Right lung (tissue), 5 donors: ENCODE results near the gene ACSF3. TPM values are rescaled to one million over a fixed set of nuclear protein-coding genes. Genes with fewer than 3 reads are reported as not detected.

ENCODE experiments used
- DNase-seq, 2 donors: peaks; one replicate each; pipeline ENCODE4 v3.0.0-alpha.2; 2013
- polyA plus RNA-seq, 5 donors: library from polyadenylated mRNA; unstranded; fragments of 120-200 nt; gene quantifications; one replicate each; pipeline versions ENCODE4 v1.2.1 to v1.2.3, GENCODE V29; 2013; ENCODE audit warnings: inconsistent platforms in 1 of 5, low replicate concordance in 1 of 5; ENCODE audit not compliant: insufficient read length in 5 of 5, insufficient read depth in 1 of 5

ACSF3 gene
- polyA plus RNA-seq, 5 donors, result 27.9 to 36.5 (median 33.4) TPM

DNA sequence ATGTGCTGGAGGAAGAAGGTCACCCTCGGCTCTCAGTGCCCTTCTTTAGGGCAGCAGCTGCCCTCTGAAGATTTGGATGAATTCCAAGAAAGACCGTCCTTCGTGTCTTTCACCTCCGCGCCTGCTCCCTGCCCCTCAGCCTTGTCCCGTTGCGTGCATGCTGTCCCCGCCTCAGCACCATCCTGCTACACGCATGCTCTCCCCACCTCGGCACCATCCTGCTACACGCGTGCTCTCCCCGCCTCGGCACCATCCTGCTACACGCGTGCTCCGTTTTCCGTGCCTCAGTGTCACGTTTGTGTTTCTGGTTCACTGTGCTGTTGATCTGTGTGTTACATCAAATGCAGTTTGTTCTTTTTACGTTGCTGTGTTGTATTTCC lies 13.5 kb downstream of the ACSF3 start:
- no peak for DNase-seq

DNA sequence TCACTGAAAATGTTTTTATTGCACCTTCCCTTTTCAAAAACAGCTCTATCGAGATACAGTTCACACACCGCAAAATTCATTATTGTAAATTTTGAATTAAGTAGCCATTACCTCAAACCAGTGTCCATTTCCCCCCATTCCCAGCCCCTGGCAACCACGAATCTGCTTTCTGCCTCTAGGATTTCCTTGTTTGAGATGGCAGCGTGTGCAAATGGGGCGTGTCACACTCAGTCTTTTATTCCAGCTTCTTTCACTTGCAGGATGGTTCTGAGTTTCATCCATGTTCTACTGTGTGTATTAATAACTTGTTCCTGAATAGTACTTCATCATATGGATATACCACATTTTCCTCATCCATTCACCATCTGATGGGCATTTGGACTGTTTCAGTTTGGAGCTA lies 14.8 kb downstream of the ACSF3 start:
- no peak for DNase-seq

DNA sequence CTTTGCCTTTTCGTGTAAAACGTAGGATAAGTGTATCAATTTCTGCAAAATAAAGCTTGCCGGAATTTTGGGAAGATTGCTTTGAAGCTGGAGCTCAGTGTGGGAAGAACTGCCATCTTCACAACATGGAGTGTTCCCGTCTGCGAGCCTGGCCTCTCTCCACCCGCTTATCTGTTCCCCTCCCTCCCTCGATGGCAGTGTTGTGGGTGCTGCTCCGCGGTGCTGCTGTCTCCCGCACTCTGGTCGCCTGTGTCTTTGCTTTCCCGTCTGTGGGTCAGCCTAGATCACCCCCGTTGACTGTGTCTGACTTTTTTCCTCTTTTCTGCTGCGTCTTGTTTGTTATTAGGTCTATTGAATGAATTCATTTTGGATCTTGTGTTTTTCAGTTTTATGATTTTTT lies 17.0 kb downstream of the ACSF3 start:
- DNase-seq, result no peak

DNA sequence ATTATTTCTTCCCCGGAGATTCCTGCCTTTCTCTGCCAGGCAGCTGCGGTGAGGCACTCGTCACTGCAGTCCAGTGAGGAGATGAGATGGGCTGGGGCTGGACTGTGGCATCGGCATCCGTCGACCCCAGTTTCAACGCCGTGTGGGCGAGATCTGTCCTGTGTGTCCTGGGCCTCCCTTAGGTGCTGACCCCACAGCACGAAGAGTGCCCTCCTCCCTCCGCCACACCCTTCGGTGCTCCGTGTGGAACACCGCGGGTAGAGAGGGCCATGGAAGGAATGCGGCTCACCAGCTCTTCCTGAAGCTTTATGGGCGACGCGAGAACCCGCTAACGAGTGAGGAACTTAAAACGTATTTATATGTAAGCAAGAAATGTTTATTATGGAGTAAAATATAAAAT lies 17.6 kb downstream of the ACSF3 start:
- DNase-seq, result no peak

DNA sequence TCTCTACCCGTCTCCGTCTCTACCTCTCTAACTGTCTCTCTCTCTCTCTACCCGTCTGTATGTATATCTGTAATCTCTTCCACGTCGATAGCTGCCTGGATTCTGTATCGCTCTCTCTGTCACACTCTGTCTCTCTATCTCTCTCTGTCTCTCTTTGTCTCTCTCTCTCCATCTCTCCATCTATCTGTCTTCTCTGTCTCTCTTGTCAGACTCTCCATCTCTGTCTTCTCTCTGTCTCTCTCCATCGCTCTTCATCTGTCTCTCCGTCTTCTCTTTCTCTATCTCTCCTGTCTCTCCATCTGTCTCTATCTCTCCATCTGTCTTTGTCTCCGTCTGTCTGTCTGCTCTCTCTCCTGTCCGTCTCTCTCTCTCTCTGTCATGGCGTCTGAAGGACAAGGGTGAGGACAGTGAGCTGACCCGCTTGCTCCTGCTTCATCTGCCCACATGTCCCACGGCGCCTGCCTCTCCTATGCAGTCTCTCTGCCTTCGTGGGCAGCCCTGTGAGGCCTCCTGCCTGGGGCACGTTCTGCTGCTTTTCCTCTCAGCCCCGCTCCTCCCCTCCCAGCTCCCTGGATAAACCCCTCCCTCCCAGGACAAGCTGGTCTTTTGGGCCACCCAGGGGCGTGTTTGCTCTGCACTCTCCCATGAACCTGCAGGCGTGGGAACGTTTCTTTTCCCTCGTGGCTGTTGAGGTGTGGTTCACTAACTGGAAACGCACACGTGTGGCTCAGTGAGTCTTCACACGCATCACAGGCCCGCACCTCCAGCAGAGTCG lies 18.9 kb downstream of the ACSF3 start:
- no peak for DNase-seq

DNA sequence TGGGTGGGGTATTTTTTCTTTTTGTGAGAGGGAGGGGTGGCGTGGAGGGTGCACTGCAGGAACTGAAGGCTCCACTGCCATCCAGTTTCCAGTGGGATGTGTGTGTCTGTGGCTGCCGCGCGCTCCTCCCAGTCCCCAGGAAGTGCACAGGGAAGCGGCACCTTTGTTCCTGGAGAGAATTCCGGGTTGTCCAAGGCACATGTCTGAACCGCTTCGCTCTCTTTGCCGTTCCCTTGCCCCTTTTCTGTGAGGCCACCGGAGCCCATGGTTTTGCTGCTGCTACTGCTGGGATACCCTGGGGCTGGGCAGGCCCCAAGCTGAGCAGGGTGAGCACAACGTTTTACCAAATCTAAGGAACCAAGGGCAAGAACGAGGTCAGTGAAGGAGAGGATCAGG lies 19.5 kb downstream of the ACSF3 start:
- DNase-seq, result no peak

DNA sequence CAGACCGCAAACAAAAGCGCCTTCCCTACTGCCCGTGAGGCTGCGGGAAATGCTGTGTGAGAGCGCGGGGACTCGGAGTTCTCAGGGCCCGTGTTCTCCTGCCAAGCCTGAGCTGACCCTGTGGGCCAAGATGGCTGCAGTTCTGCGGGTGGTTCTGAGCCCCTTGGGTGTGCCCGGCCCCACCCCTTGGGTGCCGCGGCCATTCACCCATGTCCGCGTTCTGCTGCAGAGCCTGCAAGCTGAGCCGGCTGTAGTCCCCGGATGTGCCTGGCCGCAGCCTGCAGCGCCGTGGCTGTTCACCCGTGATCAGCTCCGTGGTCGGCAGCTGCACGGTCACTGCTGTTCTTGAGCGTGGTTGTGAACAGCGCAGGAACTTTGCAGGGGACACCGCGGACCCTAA lies 20.0 kb downstream of the ACSF3 start:
- no peak for DNase-seq

DNA sequence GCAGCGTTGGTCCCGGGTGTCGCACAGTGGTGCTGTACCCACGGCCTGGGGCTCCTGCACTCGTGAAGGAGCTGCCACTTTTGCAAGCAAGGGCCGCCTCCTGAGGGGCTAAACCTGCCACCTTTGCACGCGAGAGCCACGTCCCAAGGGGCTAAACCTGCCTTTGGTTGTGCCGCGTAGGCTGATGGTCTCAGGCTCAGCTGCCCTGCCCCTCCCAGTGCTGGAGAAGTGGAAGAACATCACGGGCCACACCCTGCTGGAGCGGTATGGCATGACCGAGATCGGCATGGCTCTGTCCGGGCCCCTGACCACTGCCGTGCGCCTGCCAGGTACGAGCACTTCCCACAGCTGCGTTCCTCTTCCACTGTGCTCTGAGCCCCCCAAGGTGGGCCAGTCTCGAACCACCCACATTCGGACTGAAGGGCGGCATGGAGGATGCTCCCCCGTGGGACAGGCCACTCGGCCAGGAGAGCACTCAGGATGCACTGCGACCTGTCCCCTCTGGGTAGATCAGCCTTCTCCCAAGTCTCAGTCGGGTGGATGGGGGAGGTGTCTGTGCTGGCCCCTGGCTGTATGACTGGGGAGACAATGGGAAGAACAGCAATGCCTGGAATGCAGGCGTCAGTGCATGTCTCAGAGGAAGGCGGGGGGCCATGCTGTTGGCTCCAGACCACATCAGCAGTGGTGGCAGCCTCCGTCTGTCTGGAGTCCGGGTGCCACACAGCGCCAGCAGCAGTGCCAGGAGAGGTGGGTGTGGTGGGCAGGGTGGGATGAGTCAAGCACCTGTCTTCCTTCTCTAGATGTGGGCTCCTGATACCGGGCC lies 20.7 kb downstream of the ACSF3 start:
- DNase-seq, result no peak

DNA sequence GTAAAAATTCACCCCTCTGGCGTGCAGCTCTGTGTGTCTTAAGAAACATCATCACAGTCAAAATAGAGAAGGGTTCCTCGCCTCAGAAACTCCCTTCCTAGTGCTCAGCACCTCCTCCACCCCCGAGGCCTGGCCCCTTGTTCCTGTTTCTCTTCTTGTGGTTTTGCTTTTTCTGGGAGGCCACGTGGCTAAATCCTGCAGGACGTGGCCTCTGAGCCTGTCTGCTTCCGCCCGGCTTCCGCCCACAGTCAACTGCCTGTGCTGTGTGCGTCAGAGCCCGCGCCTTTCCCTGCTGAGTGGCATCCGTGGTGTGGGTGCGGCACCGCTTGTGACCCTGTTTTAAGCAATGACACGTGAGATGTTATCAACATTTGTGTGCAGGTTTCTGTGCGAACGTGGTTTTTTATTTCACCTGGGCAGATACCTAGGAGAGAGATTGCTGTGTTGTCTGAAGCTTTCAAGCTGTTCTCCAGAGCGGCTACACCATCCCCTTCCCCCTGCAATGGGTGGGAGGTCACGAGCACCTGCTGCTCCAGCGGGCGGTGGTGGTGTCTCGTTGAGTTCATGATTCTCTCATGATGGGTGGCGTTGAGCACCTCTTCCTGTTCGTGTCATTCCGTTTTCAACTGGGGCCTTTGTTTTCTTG lies 21.7 kb downstream of the ACSF3 start:
- no peak for DNase-seq

DNA sequence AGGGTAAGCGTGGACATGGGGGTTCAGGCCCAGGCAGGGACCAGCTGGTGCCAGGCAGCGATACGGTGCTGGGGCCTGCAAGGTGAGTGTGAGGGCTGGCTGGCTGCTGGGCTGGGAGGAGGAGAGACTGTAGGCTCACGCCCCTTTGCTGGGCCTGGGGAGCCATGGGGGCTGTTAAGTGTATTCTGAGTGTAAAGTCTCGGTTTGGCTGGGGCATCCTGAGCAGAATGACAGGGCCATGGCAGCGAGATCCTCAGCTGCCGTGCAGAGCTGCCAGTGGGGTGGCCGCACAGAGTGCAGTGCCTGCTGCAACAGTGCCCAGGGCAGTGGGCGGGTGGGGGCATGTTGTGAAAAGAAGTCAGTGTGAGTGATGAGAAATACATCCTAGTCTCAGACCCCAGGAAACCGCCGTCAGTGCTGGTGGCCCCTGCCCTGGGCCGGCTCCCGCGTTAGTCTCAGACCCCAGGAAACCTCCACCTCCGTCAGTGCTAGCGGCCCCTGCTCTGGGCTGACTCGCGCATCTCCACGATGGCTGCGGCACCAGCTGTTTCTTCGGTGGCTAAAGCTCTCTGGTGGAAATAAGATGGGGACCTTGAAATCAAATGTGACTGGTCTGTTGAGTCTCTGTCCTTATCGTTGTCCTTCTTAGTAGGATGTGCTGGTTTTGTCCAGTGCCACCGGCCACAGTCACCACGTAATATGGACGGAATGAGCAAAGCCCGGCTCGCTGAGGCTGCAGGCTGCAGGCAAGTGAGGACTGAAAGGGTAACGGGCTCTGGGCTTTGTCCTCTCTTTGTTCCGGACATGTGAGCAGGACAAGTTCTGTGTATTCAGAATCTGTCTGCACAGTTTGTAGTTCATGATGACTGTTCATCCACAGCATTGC lies 22.9 kb downstream of the ACSF3 start:
- DNase-seq, result no peak

DNA sequence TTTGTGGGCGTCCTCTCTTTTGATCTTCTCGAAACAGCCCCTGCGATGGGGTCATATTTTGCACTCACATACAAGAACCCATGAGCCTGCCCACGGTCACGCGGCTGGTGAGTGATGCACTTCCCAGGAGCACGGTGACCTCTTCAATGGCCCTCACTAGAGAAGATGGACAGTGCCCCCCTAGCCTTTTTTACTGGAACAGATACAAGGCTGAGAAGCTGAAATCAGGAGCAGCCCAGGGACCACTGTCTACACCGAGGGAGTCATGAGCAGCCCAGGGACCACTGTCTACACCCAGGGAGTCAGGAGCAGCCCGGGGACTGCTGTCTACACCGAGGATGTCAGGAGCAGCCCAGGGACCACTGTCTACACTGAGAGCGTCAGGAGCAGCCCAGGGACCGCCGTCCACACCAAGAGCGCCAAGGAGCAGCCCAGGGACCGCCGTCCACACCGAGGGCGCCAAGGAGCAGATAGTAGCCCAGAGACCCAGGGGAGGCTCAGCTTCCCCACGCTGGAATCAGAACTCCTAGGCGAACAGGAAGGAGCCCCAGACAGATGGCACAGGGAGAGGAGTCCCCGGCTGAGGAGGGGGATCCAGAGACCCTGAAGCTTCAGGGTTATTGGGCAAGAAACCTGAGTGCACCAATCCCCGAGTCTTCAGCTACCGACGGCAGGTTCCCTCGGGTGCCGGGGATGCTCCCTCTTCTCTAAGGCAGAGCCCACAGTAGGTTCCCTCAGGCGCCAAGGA lies 23.7 kb downstream of the ACSF3 start:
- DNase-seq, result no peak

DNA sequence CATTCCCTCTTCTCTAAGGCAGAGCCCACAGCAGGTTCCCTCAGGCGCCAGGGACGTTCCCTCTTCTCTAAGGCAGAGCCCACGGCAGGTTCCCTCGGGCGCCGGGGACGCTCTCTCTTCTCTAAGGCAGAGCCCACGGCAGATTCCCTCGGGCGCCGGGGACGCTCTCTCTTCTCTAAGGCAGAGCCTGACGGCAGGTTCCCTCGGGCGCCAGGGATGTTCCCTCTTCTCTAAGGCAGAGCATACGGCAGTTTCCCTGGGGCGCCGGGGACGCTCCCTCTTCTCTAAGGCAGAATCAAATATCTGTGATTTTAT lies 24.3 kb downstream of the ACSF3 start:
- no peak for DNase-seq

DNA sequence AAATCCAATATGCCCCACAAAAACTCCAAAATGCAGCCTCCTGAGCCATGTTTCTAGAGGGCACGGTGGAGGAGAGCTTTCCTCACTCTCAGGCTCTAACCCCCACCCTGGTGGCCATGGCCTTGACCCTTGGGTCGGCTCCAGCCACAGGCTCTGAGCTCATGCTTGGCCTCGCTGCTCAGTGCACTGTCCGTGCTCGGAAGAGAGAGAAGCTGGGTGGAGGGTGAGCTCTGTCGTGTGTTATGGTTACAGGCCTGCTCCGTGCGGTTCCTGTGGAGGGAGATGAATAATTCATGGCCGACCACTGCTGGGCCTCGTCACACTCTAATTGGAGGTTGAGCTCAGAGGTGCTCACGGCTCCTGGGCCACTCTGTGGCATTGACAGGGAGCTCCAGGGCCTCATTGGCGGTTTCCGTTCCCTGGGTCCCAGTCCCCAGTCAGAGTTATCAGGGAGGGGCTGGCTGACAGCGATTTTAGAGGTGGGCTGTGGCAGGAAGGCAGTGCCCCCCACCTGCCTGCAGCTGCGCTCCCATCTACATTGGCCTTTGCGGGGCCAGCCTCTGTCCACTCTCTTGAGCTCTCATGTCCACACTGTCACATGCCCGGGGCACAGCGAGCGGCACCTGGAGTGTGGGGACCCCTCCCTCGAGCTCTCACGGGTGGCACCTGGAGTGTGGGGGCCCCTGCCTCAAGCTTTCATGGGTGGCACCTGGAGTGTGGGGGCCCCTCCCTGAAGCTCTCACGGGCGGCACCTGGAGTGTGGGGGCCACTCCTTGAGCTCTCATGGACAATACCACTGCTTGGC lies 24.9 kb downstream of the ACSF3 start:
- DNase-seq, result no peak

DNA sequence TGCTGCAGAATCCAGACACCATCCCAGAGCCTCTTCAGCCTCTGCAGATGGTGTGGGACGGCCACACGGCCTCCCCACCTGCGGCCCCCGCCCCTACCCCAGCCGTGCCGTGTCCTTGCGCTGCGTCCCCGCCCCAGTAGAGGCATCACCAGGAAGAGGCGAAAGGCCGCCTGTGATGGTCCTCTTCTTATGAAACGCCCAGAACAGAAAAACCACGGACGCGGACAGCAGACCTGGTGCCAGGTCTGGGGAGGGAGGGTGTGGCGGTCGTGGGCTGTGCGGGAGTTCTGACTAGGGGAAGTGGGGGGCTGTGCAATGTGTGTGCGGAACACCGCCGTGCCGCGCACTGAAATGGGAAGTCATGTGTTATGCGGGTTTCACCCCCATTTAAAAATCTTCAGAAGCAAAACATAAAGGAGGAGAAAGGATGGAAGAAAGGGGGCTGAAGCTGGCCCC lies 25.5 kb downstream of the ACSF3 start:
- DNase-seq, result no peak

DNA sequence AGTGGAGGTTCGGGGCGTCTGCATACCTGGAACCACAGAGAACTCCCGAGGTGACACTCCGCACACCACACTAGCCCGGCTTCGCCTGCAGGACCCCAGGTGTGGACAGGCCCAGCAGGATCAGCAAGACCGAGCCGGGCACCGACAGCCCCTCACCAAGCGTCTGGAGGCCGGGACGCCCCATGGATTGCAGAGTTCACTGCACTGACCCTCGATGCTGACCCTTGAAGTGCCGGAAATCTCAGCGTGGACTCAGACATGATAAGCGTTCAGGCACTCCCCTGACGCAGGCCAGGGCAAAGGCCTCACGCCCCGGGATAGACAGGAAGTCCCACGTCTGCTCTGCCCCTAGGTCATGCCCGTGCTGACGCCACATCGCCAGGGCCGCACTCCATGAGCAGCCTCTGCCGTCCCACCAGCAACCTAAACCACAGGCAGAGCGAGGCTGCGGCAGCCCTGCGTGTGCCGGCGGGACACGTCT lies 26.0 kb downstream of the ACSF3 start:
- DNase-seq, result no peak

DNA sequence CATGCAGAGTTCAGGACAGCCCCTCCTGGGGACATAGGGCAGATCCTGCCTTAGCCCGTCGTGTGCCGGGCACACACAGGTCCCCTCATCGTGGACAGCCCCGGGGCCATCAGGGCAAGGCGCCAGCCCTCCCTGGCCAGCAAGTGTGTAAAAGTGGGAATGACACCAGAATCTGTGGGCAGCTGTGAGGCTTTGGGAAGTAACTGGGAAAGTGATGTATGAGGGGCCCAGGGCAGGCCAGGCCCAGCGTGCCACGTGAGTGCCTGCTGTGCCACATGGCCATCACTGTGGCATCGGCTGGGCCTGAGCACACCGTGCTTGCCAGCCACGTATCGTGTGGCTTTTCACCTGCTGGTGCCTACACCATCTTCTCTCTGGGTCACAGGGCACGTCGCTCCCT lies 26.6 kb downstream of the ACSF3 start:
- DNase-seq, result no peak

DNA sequence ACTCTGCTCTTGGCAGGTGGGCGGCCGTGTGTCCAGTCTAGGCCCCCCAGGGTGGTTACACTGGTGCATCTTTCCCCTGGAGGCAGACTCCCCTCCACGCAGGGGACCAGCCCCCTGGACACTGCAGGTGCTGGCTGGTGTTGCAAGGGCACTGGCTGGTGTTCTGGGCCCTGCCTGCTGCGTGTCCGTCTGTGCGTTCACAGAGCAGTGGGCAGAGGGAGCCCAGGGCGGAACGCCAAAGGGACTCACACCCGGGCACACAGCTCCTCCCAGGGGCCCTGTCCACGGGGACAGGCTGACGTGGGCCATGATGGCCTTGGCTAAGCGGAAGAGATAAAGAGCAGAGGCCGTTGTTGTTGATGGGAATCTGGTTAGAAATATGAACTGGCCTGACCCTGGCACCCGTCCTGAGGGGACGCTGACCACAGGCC lies 27.3 kb downstream of the ACSF3 start:
- no peak for DNase-seq

DNA sequence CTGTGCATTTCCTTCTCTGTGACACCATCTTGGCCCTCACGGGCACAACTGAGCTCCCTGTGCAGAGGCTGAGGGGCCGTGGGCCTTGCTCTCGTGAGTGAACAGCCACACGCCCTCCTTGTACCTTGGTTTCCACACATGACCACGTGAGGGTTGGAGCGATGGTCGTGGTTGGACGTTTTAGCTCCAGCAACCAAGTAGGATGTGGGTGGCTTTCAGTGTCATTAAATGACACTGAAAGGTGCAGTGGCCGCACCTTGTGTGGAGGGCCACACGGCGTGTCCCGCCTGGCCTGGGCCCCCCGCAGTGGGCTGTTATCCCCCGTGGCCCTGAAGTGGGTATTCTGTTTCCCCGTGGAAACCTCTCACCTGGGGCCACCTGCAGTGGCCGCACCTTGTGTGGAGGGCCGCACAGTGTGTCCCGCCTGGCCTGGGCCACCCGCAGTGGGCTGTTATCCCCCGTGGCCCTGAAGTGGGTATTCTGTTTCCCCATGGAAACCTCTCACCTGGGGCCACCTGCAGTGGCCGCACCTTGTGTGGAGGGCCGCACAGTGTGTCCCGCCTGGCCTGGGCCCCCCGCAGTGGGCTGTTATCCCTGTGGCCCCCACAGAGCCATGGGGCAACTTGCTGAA lies 28.2 kb downstream of the ACSF3 start:
- DNase-seq, result no peak

DNA sequence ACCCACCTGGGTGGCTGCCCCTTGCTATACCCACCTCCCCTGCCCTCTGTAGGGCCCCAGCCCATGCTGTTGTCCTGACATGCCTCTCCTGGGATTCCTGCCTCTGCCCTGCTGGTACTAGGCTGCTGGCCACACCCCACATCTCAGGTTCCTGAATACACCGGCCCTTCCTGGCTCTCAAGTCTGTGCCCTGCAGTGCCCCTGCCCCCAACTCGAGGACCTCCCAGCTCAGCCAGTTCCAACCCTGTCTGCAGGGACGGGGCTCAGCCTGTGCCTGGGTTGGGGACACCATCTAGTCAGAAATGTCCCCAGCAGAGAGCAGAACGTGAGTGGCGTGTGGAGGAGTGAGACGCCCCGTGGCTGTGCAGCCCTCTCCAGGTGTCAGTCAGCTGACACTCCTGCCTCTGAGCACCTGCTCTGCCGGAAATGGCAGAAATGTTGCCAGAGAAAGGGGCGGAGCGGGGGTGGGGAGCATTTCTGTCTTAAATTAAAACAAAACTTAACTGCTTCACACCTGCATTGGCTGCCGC lies 28.7 kb downstream of the ACSF3 start:
- peak; percentile 25 to 57 for DNase-seq
